Suprapubic skin (tissue), 4 donors: Measurements from ENCODE around the gene MRRF.

Source experiments
- CTCF ChIP-seq, 2 donors: fragments of 200-600 bp in 1 of 2; fragments of 450-650 bp in 1 of 2; sonication (generic) in 1 of 2; IDR thresholded peaks; one replicate each; pipeline ENCODE4 v1.5.1; 2016 to 2019; ENCODE audit warnings: antibody characterized with exemption in 2 of 2, mild to moderate bottlenecking in 1 of 2, moderate library complexity in 1 of 2
- POLR2A ChIP-seq, 2 donors: fragments of 450-650 bp; IDR thresholded peaks; one replicate each; pipeline ENCODE4 v1.6.1; 2017; ENCODE audit warnings: antibody characterized with exemption in 2 of 2, mild to moderate bottlenecking in 2 of 2, moderate library complexity in 2 of 2
- POLR2AphosphoS5 ChIP-seq, 3 donors: sonication (generic); formaldehyde crosslinking; IDR thresholded peaks; one replicate each; pipeline ENCODE4 v1.6.1; 2017; ENCODE audit warnings: antibody characterized with exemption in 3 of 3

- no peak for TF ChIP-seq CTCF (IDR thresholded peaks at IDR 0.05)
- no peak for TF ChIP-seq POLR2A (IDR thresholded peaks at IDR 0.05)
- no peak for TF ChIP-seq POLR2AphosphoS5 (IDR thresholded peaks at IDR 0.05)
Observed at GRCh38 chr9:122342323-122343050, 77.8 kb downstream of the MRRF start.
